Suprapubic skin (tissue), 4 donors: ENCODE results near the gene KDM4E.

Source experiments
- POLR2A ChIP-seq, 2 donors: fragments of 450-650 bp; IDR thresholded peaks; one replicate each; pipeline ENCODE4 v1.6.1; 2017; ENCODE audit warnings: antibody characterized with exemption in 2 of 2, mild to moderate bottlenecking in 2 of 2, moderate library complexity in 2 of 2
- POLR2AphosphoS5 ChIP-seq, 3 donors: sonication (generic); formaldehyde crosslinking; IDR thresholded peaks; one replicate each; pipeline ENCODE4 v1.6.1; 2017; ENCODE audit warnings: antibody characterized with exemption in 3 of 3
- TF ChIP-seq, protein P1 (sequence below), 2 donors: fragments of 200-600 bp in 1 of 2; fragments of 450-650 bp in 1 of 2; sonication (generic) in 1 of 2; IDR thresholded peaks; one replicate each; pipeline ENCODE4 v1.5.1; 2016 to 2019; ENCODE audit warnings: antibody characterized with exemption in 2 of 2, mild to moderate bottlenecking in 1 of 2, moderate library complexity in 1 of 2

DNA sequence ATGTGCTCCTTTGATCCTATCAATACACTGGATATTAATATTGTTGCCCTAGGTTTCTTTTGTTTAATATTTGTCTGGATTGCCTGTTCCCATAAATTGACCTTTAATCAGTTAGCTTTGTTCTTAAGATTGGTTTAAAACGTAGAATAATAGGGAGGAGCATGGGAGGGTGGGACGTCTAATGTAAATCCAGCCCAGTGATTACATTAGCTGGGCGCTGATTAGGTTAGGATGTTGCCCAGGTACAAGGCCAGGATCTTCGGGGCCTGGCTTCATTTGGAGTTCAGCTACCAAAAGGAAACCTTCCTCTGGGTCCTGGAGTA lies 41.6 kb downstream of the KDM4E start, which contains the start of gene SRSF8:
- TF ChIP-seq, protein P1, sequence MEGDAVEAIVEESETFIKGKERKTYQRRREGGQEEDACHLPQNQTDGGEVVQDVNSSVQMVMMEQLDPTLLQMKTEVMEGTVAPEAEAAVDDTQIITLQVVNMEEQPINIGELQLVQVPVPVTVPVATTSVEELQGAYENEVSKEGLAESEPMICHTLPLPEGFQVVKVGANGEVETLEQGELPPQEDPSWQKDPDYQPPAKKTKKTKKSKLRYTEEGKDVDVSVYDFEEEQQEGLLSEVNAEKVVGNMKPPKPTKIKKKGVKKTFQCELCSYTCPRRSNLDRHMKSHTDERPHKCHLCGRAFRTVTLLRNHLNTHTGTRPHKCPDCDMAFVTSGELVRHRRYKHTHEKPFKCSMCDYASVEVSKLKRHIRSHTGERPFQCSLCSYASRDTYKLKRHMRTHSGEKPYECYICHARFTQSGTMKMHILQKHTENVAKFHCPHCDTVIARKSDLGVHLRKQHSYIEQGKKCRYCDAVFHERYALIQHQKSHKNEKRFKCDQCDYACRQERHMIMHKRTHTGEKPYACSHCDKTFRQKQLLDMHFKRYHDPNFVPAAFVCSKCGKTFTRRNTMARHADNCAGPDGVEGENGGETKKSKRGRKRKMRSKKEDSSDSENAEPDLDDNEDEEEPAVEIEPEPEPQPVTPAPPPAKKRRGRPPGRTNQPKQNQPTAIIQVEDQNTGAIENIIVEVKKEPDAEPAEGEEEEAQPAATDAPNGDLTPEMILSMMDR (IDR thresholded peaks at IDR 0.05), result no peak
- no peak for TF ChIP-seq POLR2AphosphoS5 (IDR thresholded peaks at IDR 0.05)
- no peak for TF ChIP-seq POLR2A (IDR thresholded peaks at IDR 0.05)
